ENCODE measurements around the gene DEPP1.

The DEPP1 gene

DNA sequence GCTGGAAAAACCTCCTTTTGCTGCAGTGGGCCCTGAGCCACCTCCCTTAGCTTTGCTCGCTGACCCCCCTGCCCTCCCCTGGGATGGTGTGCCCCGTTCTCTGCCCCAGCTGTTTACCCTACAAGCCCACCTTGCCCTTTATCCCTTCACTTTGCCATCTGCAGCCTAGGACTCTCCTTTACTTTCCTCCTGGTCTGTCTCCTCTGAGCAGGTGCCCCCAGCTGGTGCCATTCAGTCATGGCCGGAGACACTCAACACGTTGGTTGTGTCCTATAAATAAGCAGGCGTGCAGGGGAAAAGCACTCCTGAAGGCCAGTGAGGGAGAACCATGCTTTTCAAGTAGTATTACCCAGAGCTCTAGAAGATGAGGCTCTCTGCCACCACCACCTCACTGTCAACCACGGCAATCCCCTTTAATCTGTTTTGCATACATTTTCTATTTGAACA, 12.9 kb downstream of the DEPP1 start:
- DNase-seq (ENCODE audit: low spot score): no peak

DNA sequence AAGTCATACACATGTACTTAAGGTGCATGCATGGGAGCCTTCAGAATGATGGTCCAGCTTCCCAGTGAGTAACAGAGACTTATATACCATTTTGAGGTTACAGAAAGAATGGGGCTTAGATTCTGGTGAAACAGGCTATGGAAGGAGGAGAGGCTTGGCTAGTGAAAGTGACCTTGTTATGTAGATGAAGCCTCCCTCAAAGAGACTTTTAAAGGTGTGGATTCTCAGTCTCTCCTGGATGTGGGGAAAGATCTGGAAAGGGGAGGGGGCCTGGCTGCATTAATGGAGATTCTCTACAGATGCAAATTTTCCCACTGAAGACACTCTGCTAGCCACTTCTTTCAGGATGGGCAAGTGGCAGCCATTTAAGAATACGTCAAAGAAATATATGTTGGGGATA, 13.5 kb downstream of the DEPP1 start:
- no peak for DNase-seq (ENCODE audit: low spot score)

DNA sequence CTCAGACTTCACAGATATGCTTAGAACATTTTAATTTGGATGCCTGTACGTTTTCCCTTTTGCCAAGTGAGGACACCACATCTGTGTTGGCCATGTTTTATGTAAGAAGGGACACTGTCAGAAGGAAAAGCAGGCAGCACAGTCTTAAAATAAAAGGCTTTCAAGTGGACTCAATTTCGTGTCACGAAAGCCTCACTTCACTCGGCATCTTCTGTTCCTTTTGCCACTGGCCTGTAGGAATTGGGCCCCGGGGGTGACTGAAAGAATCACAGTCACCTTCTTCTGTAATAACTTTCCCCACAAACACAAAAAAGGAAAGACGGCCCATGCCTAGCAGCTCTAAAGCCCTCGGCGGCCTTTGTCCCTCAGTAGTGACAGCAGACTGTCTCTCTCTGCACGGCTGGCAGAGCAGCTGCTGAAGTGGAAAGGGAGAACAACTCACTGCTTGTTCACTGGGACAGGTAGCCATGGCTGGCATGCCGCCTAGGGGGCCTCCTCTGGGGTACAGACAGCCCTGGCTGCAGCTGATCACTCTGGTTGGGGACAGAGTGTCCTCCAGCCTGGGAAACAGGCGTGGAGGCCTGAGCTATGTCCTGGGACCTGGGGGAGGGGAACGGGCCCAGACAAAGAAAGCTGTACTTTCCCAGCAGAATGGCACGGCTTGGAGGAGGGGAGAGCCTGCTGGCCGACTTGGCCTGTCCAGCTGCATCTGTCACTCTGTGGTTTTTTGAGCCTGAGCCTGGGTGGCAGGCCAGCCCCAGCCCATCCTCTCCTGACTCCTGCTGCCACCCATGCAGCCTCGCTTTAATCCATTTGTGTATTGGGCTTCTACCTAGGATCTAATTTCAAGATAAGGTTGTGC, 14.6 kb downstream of the DEPP1 start:
- DNase-seq (ENCODE audit: low spot score): no peak

DNA sequence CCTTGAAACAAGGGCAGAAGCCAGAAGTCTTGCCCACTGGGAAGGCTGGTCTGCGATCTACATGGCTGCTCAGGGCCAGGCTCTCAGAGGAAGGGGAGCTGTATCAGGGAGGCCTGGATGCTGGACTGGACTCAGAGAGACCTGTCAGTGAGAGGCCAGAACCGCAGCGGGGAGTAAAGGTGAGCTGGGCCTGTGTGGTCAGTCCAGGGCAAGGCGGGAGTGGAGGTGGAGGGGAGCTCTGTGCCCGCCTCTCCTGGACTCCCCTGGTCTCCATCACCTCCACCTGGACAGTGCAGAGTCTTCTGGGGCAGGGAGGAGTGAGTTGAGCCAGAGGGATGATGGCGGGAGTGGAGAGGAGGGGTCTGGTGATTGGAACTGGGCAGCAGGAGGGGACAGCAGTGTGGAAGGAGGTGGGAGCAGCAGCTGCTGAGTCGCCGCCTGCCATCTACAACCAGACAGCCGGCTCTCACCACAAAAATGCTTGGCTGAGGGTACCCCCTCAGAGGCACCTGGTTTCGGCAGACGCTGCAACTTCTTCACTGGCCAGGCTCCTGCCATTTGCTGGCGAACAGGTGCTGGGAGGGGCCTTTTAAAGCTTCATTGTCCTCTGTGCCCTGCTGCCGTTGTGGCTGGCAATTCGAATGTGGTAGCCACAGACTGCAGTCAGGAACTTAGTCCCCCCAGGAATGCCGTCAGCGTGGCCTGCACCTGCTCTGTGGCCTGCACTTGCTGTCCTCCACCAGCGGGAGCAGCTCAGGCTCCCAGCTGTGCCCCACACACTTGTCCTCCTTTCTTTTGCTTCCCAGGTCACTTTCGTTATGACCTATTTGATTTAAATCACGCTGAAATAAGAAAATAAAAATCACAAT, 15.5 kb downstream of the DEPP1 start:
- no peak for DNase-seq (ENCODE audit: low spot score)

DNA sequence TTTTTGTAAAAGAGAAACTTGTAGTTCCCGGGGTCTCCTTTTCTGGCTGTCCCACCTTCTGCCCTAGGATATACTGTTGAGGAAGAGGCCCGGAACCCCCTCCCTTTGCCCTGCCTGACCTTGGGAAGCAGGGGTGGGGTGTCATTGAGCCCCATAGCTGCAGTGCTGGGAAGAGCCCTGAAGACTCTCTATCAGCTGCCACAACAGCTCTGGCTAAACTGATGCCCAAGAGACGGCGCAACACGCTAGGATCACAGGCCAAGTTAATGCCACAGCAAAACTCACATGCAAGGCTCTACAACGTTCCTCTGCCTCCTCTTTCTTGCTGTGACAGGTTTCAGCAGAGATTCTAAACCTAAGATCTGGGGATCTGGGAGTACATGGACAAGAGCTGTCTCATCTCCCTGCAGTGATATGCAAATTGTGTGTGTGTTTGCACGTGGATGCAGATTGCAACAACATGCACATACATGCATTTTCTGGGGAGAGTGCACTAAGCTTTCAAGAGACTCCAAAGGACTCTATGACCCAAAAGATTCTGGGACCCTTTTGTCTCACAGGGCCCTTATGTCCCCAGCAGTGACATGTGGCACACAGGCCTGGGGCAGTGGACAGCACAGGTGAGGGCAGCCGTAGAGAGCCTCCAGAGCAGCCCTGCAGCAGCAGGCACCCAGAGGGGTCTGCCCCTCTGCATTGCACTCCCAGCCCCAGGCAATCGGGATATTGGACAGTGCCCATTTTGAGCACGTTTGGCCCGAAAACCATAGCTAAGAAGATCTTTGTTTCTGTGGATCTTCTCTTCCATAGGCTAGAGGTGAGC, 16.5 kb downstream of the DEPP1 start:
- no peak for DNase-seq (ENCODE audit: low spot score)

DNA sequence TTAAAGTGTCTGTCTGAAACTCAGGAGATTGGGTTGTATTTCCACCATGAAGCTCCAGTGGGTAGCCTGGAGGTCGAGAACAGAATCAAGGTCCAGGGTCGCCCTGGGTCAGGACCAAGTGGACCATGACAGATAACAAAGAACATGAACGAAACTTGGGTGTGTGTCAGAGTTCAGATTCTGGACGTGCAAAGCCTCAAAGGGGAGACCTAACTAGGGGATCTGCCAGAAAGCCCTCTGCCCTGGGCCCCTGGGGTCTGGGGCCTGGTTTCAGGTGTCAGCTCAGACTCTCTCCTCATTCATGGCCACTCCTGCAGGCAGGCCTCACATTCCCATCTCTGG, 17.4 kb downstream of the DEPP1 start:
- no peak for DNase-seq (ENCODE audit: low spot score)

DNA sequence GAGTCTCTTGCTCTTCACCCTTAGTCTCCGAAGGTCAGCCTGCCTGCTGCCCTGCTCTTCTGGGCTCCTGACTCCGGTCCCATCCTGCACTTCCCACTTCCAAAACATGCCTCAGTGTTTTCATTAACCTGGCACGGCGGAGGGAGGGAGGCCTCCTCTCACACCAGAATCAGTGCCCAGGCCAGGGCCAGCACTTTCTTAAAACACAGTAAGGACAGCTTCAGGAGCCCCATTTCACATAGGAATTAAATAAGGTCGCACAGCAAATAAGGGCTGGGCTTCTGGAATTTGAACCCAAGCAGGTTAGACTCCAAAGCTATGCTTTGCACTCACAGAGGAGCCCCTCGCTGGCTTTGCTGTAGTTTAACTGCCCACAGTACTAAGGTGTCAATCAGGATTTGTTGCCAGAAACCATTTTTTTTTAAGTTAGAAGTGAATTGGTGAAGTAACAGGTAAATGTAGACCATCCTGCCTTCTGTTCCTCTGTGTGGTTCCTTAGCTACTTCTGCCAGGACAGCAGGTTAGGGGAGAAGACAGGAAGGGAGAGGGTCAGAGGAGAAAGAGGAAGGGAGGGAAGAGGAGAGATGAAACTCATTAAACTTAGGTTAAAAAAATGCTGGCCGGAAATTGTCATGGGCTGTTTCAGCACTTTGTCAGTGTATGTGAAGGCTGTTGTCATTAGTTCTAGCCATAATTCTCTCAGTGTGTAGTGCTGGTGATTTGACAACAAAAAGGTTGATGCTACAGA, 18.0 kb downstream of the DEPP1 start:
- no peak for DNase-seq (ENCODE audit: low spot score)

DNA sequence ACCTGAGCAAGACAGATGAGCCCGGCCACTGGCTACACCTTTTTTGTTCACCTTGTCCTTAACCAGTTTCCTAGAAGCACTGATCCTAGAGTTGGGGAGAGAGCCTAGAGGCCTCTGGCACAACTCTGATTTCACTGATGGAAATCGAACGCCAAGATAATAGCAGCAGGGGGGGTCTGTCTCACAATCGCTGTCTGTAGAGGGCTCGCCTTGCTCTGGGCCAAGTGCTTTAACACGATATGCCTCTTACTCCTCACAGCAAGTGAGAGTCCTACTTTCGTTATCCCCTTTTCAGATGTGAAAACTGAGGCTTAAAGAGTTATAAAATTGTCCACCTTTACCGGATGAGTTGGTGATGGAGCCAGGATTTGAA, 18.5 kb downstream of the DEPP1 start:
- DNase-seq (ENCODE audit: low spot score): no peak

DNA sequence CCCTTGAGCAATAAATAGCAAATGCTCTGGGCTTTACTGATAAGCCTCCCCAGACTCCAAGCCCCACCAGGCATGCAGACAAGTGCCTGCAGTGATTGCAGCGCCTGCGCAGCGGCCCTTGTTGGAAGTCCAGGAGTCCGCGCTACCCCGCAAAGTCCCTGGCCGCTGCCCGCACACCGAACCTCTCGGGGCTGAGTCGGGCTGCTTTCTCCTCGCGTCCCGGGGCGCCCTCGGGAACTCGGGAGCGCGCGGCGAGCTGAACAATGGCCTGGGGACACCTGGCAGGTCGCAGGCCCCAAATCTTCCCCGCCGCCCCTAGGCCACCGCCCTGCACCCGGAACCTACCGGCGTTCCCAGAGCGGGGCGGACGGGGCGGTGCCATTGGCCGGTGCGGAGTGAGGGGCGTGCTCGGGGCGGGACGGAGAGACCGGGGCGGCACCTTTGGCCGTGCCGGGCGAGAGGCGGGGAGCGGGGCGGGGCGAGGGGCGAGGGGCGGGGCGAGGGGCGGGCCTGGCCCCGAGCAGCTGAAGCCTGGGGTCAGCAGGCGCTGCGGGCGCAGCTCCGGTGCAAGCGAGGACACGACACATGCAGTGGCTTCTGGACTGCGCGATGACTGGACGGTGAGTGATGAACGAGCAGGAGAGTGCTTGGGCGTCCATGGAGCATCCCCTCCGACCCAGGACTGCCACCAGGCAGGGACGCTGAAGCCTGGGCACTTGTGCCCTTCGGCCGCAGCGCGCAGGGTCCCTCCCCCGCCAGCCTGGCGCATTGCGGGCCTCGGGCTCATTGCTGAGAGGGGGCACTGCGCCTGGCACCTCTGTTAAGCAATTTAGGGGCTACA, 19.1 kb downstream of the DEPP1 start, which contains the start of gene RASSF4:
RASSF4 (plus strand) TSS at position 556 of the 841 bp plus-strand sequence. CDS start 10,401 bp downstream, outside the sequence.
- DNase-seq (ENCODE audit: low spot score): peak; percentile 83

DNA sequence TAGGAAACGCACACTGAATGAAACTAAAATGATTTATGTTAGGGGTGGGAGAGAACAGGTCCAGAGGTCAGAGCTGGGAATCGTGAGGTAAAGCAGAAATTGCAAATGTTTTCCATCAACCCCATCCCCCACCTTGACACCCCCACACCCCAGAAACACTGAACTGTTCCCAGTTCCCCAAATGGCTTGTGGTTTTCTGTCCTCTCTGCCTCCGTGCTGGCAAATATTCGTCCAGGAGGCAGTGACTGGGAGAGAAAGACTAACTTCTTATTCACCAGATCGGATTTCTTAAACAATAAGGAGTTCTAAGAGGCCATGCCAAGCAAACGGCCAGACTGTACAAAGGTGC, 19.7 kb downstream of the DEPP1 start:
- DNase-seq (ENCODE audit: low spot score): no peak

DNA sequence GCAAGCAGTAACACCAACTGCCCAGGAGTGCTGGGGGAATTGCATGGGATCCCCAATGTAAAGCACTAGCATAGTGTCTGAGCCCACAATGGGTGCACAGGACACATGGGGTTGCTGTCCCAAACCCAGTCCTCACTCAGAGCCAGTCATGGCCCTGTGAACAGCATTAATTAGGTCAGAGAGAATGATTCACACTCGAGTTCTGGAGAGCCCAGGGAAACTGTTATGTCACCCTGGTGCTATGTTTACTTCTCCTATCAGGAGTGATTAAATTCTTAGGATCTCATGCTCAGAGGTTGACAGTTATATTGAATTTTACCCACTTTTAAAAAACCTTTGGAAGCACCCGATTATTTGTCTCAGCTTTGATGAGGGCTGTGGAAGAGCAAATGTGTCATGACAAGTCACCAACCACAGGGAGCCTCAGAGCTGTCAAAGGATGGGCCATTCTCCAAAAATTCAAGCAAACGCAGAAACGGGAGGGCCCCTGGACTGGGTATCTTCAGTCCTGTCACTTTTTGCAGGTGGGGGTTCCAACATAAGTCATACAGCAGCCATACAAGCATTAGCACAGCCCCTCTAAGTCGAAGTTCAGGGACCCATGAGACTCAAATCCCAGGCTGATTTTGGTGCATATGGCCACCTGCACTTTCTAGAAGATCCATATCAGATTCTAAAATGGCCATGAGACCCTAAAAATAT, 20.3 kb downstream of the DEPP1 start:
- DNase-seq (ENCODE audit: low spot score): no peak

DNA sequence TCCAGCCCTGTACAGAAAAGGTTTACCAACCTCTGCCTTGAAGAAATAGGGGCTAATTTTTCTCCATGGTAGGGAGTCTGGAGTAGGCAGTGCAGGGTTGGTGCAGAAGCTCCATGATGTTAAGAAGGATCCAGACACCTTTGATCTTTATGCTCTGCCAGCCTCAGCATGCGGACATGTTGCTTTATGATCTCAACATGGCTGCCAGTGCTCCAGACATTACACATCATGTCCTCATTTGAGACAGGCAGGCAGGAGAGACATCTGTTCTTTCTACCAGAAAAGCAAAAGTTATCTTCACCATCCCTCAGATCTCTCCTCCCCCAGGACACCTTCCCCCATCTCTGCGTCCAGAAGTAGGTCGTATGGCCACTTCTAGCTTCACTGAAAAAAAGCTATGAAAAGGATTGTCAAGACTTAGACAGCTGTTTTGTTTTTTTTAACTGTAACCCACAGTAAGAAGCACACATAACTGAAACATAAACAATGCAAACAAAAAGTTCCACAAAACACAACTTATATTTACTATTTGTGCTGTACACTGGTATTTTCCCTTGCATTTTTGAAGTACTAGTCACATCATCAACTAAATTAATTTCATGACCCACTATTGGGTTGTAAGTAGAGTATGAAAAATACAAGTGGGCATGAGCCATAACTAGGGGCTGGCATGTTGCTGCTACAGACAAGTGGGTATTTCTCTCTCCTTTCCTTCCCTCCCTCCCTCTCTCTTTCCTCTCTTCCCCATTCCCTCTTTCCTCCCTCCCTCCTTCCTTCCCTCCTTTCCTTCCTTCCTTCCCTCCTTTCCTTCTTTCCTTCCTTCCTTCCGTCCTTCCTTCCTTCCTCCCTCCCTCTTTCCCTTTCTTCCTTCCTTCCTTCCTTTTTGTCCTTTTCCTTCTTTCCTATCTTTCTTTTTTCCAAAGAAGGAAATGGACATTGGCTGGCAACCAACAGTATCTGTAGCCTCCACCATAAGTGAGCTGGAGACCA, 21.6 kb downstream of the DEPP1 start:
- no peak for DNase-seq (ENCODE audit: low spot score)

DNA sequence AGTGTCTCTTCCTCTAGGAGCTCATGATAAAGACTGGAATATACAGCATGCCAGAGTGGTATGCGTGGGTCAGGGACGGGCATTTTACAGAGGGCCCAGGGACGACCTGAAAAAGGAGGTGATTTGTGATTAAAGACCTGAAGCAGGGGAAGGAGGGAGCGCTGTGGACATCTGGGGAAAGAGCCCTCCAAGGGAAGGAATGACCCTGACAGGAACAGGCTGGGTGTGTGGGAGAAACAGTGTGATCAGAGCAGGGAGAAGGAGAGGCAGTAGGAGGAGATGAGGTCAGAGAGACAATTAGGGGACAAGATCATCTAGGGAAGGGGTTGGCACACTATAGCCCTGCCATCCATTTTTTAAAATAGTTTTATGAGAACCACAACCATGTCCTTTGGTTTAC, 22.4 kb downstream of the DEPP1 start:
- no peak for DNase-seq (ENCODE audit: low spot score)

DNA sequence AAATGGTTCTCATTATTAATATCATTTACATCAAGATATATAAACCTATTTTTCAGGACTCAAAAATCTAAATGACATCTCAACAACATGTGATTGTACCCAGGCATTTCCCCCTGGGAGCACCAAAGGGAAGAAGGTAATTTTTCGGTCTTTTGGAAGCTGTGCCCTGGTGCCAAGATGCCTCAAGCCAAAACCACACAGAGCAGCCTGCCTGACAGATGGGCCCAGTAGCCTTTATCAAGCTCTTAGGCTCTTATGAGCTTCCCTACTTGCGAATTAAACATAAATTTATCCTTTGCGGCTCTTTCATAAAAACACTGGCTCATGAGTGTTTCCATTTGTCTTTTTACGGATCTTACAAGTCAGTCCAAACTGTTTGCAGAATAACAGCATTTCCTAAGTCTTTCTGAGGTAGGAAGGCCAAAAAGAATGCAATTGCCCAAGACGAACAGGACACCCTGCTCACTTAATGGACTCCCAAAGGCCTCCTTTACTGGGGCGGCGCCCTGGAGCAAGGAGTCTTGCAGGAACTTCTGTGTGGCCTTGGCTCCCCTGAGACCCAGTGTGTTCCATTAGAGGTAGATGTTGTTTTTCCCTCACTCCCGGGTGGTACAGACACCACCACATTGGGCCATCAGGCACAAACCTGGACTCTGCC, 23.1 kb downstream of the DEPP1 start:
- no peak for DNase-seq (ENCODE audit: low spot score)

DNA sequence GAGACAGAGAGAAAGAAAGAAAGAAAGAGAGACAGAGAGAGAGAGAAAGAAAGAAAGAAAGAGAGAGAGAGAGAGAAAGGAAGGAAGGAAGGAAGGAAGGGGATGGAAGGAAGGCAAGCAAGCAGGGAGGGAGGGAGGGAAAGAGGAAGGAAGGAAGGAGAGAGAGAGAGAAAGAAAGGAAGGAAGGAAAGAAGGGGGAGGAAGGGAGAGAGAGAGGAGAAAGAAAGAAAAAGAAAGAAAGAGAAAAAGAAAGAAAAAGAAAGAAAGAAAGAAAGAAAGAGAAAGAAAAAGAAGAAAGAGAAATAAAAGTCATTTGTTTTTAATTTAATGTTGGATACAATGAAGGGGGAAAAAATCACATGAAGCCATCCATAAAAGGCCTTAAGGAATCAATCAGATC, 23.6 kb downstream of the DEPP1 start:
- DNase-seq (ENCODE audit: low spot score): no peak

DNA sequence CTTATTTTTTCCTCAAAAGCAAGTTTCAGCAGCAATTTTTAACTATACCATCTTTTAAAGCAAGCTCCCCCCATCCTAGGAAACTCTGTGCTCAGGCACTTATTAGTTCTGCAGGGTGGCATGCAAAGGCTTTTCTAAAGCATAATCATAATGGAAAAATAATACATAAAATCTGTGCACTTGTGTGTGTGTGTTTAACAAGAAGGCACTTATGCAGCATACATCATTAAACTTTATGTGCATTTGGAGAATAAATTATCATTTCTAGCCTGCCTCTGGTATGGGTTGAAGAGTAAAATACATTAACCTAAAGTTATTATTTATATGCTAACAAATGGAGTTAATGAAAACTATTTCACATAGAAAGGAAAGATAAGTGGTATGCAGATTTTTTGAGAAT, 24.6 kb downstream of the DEPP1 start:
- DNase-seq (ENCODE audit: low spot score): no peak

DNA sequence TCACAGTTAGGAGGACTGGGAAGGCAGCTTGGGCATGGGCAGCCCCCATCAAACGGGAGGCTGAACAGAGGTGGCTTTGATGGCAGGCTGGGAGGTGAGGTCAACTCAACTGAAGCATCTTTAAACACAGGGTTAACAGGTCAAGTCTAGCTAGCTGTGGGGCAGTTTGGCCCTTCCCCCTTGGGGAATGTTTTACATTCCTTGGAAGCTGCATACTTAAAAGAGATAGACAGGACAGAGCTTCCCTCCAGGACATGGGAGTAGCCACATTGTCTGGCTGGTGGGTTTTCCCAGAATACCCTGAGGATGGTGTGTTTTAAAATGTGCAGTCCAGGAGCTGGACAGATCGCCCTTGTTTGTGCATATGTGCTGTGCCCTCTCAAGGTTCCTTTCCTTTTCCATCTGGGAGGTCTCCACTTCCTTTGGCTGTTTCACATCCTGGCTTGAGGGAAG, 25.8 kb downstream of the DEPP1 start:
- DNase-seq (ENCODE audit: low spot score): peak; percentile 58

DNA sequence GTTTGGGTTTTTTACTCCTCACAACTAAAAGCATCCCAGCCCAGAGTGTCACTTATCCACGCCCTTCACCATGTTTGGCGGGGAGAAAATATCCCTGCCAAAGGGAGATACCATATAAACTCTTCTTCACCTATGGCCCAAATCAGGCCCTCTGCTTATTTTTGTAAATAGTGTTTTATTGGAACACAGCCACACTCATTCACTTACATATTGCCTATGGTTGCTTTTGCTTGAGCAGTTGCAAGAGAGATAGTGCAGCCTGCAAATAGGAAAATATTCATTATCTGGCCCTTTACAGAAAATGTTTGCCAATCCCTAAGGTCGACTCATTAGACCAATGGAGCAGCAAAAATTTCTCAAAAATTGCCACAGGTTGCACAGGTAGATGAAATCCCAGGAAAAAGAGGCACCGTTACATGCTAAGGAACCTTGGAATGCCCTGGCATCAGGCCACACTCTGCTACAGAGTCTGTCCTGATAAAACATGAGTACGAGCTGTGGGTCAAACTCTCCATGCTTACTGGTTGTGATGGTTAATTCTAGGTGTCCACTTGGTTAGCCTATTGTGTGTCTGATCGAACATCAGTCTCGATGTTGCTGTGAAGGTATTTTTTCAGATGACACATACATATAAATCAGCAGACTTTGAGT, 26.9 kb downstream of the DEPP1 start:
- DNase-seq (ENCODE audit: low spot score): no peak

All from COLO829 (cell line).